NCI-H2081 (cell line): Measurements from ENCODE around the gene AK1.
"Not testable (repeated sequence)": the region's sequence is repeated elsewhere in the genome, so short reads cannot be mapped to it uniquely, and the experiment has no call there.

Experiments
- DNase-seq, 2 experiments: peaks; one replicate each; lab custom pipeline; 2025; lab: John Stamatoyannopoulos, UW

AK1 gene

GRCh38 chr9:127847833-127848755 is 29.4 kb downstream of the AK1 start:
- no peak for DNase-seq

GRCh38 chr9:127847178-127847510 is 30.3 kb downstream of the AK1 start:
- DNase-seq, result no peak

GRCh38 chr9:127846443-127847177 is 30.9 kb downstream of the AK1 start:
- no peak for DNase-seq

GRCh38 chr9:127845619-127846018 is 31.9 kb downstream of the AK1 start:
- not testable (repeated sequence) for DNase-seq

DNA sequence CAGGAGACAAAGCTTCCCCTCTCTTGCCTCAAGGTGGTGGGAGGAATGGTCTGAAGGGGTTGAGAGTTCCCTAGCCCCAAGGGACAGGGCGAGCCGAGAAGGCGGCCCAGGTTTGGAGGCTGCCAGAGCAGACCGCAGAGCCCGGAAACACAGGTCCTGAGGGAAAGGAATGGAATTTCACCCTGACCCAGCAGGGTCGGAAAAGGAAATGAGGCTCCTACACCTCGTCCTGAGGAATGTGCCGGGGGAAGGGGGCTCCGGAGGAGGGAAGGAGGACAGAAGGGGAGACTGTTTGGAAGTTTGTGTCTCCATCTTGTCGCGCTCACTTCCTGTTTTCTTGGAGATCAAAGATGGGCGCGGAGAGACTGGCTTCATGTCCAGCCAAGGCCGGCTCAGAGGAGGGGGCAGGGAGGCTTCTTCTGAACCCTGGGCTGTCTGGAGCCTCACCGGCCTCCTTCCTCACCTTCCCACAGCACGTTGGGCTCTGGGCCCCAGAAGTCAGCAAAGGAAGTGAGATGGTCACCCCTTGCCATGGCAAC is 32.6 kb downstream of the AK1 start:
- no peak for DNase-seq

- no peak for DNase-seq
Measured at GRCh38 chr9:127841087-127841835, 36.2 kb downstream of the AK1 start.

DNA sequence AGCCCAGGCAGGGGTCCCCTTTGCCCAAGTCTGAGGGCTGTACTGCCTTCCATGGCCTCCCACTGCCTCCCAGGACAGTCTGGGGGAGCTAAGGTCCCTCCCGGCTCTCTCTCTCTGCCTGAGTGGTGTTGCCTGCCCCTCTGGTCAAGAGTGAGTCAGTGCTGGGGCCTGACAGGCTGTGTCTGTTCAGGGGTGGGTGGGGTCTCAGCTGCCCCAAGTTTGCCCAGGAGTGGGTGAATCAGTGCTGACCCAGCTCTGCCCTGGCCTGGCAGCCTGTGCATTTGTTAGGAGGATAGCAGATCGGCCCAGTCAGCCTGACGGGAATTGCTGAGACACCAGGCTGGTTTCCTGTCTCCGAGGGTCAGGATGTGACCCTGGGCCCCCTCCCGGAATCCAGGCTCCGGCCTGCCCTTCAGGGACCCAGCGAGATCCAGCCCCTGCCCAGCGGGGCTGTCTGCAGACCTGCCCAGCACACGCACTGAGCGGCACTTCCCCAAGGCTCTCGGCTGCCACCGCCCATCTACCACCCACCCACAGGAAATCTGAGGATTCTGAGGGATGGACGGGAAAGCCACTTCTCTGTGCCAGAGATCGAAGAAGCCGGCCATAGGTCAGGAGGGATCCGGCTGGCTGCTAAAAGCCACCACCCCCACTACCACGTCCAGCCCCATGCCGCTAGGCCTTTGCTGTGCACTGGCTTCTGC is 38.9 kb downstream of the AK1 start:
- DNase-seq, result no peak

GRCh38 chr9:127837346-127837745 is 40.1 kb downstream of the AK1 start:
- DNase-seq, result no peak

GRCh38 chr9:127836561-127836960 is 40.9 kb downstream of the AK1 start:
- not testable (repeated sequence) for DNase-seq

DNA sequence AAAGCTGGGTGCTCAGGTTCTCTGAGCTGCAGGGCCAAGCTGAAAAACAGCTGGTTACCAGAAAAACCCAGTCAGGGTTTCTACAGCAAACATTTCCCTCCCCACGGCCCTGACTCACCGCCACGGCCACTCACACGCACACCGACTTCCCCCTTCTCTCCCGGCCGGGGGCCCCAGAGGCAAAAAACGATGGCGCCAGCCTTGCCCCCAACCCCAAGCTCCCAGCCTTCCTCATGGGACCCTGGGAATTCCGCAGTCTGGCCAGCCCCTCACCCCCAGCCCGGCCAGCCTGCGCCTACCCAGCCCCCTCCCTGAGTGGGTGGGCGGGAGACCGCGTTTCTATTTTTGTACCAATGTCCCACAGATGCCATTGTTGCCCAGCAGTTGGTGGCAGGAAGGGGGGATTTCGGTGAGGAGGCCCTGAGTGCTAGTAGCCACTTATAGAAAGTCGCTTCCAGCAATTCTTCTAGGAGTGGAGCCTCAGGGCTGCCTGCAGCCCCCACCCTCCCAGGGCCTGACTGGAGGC is 41.4 kb downstream of the AK1 start:
- DNase-seq, result no peak

DNA sequence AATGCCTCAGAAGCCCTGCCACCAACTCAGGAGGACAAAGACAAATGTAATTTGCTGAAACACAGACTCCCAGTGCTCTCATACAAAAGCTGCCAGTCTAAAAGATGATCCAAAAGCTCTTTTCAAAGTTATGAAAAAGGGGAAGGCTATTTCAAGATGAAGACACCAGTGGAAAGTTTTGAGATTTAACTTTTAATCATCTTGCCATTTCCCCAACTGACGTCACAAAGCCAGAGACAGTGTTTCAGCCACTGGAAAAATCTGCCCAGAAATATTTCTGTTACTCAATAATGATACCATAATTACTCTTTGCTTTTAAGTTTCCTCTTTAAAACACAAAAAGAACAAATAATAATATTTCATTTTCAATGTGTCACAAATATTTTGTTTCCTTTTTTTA is 43.9 kb downstream of the AK1 start:
- no peak for DNase-seq

GRCh38 chr9:127832248-127832647 is 45.2 kb downstream of the AK1 start:
- DNase-seq, result no peak

DNA sequence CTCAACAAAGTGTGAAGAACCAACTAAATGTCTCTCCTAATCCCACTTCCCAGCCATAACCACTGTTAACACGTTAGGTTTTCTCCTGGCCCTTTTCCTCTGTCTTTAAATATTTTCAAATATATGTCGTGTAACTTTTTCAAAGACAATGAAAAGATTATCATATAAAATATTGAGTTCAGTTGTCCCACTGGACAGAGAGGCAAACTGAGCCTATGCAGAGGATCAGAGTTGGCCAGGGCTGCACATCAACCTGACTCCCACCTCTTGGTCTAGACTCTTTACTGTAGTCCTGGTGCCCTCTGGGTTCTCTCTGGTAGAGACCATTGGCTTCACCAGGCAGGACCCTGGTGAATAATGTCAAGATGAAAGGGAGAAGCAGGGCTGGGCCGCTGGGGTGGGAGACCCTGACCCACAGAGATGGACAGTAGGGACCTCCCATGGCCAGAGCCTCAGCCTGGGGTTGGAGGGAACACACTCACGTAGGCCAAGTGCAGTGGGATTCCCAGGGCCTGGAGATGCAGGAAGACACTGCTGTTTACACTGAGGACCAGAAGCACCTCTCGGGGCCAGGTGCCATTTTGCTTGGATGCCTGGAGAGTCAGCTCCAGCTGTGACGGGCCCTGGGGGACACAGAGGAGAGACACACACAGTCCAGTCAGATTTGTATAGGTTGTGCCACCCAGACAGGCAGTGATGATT is 48.1 kb downstream of the AK1 start:
- no peak for DNase-seq

DNA sequence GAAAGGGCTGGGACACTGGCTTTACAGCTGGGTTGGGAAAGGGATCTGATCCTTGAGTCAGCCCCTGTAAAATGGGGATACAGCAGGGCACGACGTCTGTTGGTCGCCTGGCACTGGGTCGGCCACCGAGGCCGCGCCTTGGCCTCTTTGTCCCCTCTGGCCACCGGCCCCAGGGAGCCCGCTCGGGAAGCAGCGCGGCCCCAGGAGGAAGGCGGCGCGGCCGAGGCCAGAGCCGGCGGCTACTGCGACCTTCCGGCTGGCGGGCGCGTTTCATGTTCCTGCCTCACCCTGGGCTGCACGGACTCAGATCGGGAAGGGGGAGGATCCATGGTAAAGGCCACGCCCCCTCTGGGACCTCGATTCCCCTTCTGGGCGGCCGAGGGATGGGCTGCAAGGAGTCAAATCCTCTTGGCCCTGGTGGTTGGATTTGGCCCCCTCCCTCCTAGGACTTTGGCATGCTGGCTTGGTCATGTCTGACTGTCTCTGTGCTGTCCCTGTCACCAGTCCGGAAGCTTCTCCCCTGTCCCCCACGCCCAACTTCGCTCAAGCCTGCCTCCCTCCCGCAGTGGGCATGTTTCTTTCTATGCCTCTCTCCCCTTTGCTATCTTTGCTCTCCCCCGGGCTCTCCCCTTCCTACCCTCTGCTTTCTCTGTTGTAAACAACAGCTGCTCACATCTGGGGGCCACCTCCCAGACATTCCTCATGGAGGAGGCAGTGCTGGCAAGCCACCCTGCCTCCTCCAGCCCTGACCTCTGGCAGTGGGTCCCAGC is 49.0 kb downstream of the AK1 start:
- no peak for DNase-seq

- DNase-seq, result no peak
Measured at GRCh38 chr9:127826253-127826913, 51.1 kb downstream of the AK1 start.

- DNase-seq, result no peak
Measured at GRCh38 chr9:127825319-127826051, 52.0 kb downstream of the AK1 start.

- no peak for DNase-seq
Measured at GRCh38 chr9:127822108-127822507, 55.4 kb downstream of the AK1 start.

- DNase-seq, result no peak
Measured at GRCh38 chr9:127818574-127818973, 58.9 kb downstream of the AK1 start.
